ENCODE results near the gene ITM2C.

ITM2C gene

GRCh38 chr2:230861552-230862255 lies 3.0 kb upstream of the ITM2C start:
- no peak for DNase-seq

- DNase-seq, result no peak
These were observed 2.5 kb upstream of the ITM2C start for GRCh38 chr2:230862292-230862691.

DNA sequence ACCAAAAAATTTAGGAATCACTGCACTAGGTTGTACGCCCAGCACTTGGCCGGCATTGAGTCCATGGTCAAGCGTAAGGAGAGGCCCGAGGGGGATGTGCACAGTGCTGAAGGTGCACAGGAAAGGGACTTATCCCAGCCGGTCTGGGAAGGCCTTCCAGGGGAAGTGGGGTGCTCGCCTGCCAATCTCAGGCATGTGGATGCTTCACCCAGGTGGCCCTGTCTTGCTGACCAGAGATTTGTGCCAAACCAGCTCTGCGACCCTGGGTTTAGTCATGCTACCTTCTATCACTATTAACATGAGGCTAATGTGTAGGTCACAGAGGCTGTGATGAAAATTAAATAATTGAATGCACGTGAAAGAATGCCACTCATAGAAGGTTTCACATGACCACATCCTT lies 1.7 kb upstream of the ITM2C start:
- DNase-seq, result no peak

GRCh38 chr2:230863442-230864121 lies 1.2 kb upstream of the ITM2C start:
- no peak for DNase-seq

DNA sequence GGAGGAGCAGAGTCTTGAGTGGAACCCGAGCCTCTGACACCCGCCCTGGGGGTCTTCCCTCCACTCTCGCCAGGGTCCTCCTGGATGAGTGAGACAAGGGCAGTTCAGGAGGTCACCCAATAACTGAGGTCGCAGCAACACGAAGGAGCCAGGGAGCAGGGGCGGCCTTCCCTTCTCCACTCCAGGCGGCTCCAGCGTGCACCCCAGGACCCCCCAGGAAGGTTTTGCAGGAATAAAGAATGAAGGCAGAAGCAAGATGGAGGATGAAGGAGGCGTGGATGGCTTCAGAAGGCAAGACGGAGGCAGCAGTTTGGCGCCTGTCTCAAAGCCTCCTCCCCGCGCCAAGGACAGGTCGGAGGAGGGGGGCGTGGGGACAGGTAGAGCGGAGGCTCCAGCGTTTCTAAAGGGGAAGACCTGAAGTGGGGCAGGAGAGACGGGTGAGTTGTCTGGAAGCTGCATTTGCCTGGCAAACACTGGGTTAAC lies 579 bp upstream of the ITM2C start:
- no peak for DNase-seq

- no peak for DNase-seq
These were observed 594 bp downstream of the ITM2C start for GRCh38 chr2:230865307-230865765.

- peak; percentile 77 for DNase-seq
These were observed 1.3 kb downstream of the ITM2C start for GRCh38 chr2:230865766-230866755.

GRCh38 chr2:230866756-230867523 lies 2.2 kb downstream of the ITM2C start:
- no peak for DNase-seq

- DNase-seq, result no peak
These were observed 3.6 kb downstream of the ITM2C start for GRCh38 chr2:230868161-230868946.

- no peak for DNase-seq
These were observed 4.5 kb downstream of the ITM2C start for GRCh38 chr2:230868947-230869913.

- no peak for DNase-seq
These were observed 5.3 kb downstream of the ITM2C start for GRCh38 chr2:230869914-230870543.

GRCh38 chr2:230870544-230871360 lies 6.0 kb downstream of the ITM2C start:
- no peak for DNase-seq

DNA sequence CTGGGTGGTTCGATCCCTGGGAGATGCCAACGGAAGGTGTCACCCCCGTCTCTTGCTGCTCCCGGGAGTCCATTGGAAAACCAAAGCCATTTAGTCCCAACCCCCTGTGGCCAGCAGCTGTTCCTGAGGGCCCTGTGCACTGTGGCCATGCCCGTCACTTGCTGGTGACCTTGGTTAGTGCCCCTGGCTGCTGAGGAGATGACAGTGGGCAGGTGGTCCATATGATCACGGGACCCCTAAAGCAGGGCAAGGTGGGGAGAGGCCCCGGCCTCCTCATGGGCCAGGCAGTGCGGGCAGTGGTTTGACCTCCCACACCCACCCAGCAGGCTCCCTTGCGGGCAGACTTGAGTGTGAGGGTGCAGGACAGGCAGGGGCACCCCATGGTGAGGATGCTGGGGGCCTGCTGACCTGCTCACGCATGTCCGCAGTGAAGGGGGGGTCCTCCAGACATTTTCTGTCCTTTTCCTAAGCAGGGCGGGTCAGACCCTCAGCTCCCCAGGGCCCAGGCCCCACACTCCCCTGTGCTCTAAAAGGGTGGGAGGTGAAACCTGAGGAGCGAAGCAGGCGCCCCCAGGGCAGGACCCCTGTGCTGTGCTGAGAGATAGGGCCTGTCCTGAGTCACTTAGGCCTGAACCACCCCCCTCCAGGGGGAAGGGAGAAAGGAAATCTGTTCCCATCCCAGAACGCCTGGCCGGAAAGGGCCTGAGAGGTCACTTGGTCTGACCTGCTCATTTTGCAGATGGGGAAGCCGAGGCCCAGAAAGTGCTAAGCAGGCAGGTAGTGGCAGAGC lies 6.8 kb downstream of the ITM2C start:
- no peak for DNase-seq

DNA sequence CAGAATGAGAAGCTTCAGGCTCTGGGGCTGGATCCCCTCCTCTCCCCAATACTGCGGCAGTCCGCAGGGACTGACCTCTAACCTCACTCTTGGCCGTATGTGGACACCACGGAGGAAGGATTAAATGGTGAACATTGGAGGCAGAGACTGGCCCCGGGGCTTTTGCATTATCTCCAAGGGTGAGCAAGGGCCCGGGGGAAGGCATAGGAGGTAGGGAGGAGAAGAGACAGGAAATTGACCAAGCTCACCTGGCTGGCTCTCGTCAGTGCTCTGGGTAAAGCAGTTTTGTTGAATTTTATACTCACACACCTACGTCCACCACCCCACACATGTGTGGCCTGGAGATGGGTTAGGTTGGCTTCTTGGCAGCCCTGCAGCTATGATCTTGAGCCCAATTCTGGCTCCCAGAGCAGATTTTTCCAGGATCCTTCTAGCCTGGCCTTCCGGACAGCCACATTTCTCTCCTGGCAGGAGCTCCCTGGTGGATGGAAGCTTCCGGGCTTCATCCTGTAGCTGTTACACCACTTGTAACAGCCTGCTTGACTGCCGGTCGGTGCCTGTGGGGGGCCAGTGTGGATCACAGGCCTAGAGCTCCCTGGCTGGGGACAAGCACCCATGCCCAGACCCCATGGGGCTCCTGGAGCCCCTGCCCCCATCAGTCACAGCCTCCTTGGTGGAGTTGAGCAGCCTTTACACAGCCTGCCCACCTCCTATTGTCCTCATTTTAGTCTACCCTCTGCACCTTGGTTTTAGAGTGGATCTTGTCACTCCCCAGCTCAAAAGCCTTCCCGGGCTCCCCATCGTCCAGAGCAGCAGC lies 7.6 kb downstream of the ITM2C start:
- DNase-seq, result no peak

DNA sequence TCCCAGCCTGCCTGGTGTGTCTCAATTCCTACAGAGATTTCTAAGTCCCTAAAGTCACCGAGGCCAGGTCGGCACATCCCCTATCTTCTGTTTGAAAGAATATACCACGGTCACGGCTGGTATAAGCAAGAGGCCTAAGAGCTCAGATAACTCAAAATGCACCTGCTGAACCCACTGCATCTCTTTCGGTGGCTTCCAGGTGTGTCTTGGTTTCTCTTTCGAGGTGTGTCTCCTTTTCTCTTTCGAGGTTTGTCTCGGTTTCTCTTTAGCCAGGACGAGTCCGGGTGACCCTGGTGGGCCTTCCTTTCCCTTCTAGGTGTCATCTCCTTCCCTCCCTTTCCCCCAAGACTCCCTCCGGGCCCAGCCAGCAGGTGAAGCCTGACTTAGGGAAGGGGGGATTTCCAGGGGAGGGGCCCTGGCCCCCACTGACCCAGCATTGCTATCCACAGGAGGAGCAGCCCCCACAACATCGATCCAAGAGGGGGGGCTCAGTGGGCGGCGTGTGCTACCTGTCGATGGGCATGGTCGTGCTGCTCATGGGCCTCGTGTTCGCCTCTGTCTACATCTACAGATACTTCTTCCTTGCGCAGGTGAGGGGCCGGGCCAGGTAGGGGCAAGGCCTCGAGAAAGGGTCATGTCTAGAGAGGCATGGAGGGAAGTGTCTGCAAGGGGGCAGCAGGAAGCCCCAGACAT lies 8.4 kb downstream of the ITM2C start:
- no peak for DNase-seq

DNA sequence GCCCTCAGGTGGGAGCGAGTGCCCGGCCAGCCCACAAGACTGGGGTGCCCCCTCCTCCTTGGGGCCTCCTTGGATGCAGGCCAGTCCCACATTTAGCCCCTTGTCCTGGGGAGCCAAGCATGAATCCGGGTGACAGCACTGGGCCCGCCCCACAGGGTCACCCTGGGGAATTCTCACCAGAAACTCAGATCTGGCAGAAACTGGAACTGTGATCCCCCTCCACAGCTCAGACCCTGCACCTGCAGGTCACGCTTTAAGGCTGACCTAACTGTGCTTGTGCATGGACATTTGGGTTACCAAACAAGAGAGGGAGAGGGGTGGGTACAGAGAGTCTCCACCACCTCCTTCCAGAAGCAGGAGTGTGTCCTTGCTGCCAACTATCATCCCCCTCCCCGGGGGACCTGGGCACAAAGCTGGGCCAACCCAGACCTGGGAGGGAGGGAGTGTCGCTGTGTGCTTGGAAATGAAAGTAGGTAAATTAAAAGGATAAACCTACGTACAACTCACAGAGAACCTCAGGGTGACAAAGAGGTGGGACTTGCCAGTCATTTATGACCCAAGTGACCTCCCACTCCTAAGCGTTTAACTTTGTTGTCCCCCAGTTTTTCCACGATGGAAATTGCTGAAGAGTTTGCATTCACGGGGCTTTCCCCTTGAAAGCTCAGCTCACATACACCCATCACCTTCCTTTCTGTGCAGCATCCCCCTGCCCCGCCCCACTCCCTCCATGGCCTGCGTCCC lies 9.1 kb downstream of the ITM2C start:
- no peak for DNase-seq
